ENCODE measurements around the gene PER1.

GRCh38 chr17:8133941-8134340 lies 18.3 kb downstream of the PER1 start:
- TF ChIP-seq CTCF (IDR thresholded peaks at IDR 0.05) (no peak), POLR2A (IDR thresholded peaks at IDR 0.05) (no peak), POLR2AphosphoS5 (IDR thresholded peaks at IDR 0.05) (no peak)
